Lung (tissue), 12 donors: Measurements from ENCODE around the gene GNG7. TPM values are rescaled to one million over a fixed set of nuclear protein-coding genes. Genes with fewer than 3 reads are reported as not detected.

Experiments
- ATAC-seq: fragments of 200-7000 bp; cut with Tn5 transposase; one replicate; pipeline ENCODE4 v1.9.1; 2020; ENCODE audit warnings: moderate number of reproducible peaks; ENCODE audit not compliant: insufficient read depth, low FRiP score
- DNase-seq, 3 donors: peaks; one replicate each; pipeline ENCODE4 v3.0.0-alpha.2; 2013 to 2017
- H3K27ac ChIP-seq, 2 donors: one replicate each; pipeline ENCODE4 v1.5.1; 2013; ENCODE audit warnings: mild to moderate bottlenecking in 2 of 2, moderate library complexity in 2 of 2, control low read depth in 1 of 2, inconsistent platforms in 1 of 2, low read depth in 1 of 2, low read length in 1 of 2
- H3K27me3 ChIP-seq, 3 donors: one replicate each; pipeline ENCODE4 v1.5.1; 2013; ENCODE audit warnings: low read length in 2 of 3; ENCODE audit not compliant: control insufficient read depth in 3 of 3, insufficient read depth in 3 of 3
- H3K36me3 ChIP-seq, 4 donors: one replicate each; pipeline ENCODE4 v1.5.1; 2013; ENCODE audit warnings: low read length in 4 of 4, mild to moderate bottlenecking in 1 of 4, moderate library complexity in 1 of 4; ENCODE audit not compliant: control insufficient read depth in 4 of 4, insufficient read depth in 4 of 4
- H3K4me1 ChIP-seq, 5 donors: one replicate each; pipeline ENCODE4 v1.5.1; 2013; ENCODE audit warnings: low read length in 5 of 5, mild to moderate bottlenecking in 2 of 5, moderate library complexity in 1 of 5; ENCODE audit not compliant: control insufficient read depth in 5 of 5, insufficient read depth in 5 of 5
- H3K4me3 ChIP-seq: one replicate; pipeline ENCODE4 v1.5.1; 2013; ENCODE audit warnings: mild to moderate bottlenecking, control low read depth, moderate library complexity
- H3K9ac ChIP-seq, 2 donors: one replicate each; pipeline ENCODE4 v1.5.1; 2013; ENCODE audit warnings: low read length in 2 of 2, control low read depth in 1 of 2; ENCODE audit not compliant: insufficient read depth in 1 of 2
- H3K9me3 ChIP-seq, 4 donors: one replicate each; pipeline ENCODE4 v1.5.1; 2013; ENCODE audit warnings: low read length in 3 of 4, mild to moderate bottlenecking in 1 of 4, moderate library complexity in 1 of 4; ENCODE audit not compliant: control insufficient read depth in 4 of 4, insufficient read depth in 3 of 4
- WGBS, 2 donors: extraction: QIAGEN DNeasy Blood & Tissue Kit; methylation state at CpG; one replicate each; pipeline ENCODE4 v1.1.7; 2013; 5-methylcytosine and 5-hydroxymethylcytosine counted together
- polyA plus RNA-seq, 2 donors: library from polyadenylated mRNA; stranded (reverse); fragments of 200-250 nt; gene quantifications; one replicate each; pipeline ENCODE4 v1.2.1, GENCODE V29; 2013
- total RNA-seq, 2 donors: library from RNA; depleted of rRNA in 1 of 2; stranded (reverse); fragments of >200 nt in 1 of 2; gene quantifications; one replicate each; pipeline ENCODE4 v1.2.1, GENCODE V29; 2014 to 2021
- TF ChIP-seq, protein P1 (sequence below): IDR thresholded peaks from 2 replicates; pipeline ENCODE4 v1.5.1; 2012; ENCODE audit warnings: mild to moderate bottlenecking; ENCODE audit errors: control extremely low read depth, extremely low read depth
- donor health status: control.
- donor health status: control.
- donor health status: Bipolar disorder and iron deficiency.
- donor health status: healthy.
- donor health status: DM: yes; HTN: yes; CAD: no.

Gene GNG7
- total and polyA plus RNA-seq, 4 donors: 1.6 to 4.5 (median 2.8) TPM

DNA sequence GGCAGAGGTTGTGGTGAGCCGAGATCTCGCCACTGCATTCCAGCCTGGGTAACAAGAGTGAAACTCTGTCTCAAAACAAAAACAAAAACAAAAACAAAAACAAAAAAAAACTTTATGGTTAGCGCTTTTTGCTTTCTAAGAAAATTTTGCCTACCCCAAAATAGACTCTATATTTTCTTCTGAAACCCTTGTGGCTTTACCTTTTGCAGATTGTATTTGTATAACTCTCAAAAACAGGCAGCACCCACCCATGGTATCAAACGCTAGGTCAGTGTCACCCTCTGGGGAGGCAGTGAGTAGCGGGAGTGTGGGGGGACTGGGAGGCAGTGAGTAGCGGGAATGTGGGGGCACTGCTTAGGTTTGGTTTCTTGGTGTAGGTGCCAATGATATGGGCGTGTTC lies 44.9 kb upstream of the GNG7 start:
- Histone ChIP-seq H3K9me3 (no peaks in the 10 kb centered on the region), H3K27ac (no peak overlapping the region), H3K4me1 (no peaks in the 10 kb centered on the region), H3K4me3 (no peak overlapping the region), H3K9ac (no peak overlapping the region), H3K36me3 (no peaks in the 10 kb centered on the region), H3K27me3 (peaks cover 0 to 3% (median 0%) of the 10 kb centered on the region in 3 donors)
- no peak for DNase-seq
- TF ChIP-seq, protein P1, sequence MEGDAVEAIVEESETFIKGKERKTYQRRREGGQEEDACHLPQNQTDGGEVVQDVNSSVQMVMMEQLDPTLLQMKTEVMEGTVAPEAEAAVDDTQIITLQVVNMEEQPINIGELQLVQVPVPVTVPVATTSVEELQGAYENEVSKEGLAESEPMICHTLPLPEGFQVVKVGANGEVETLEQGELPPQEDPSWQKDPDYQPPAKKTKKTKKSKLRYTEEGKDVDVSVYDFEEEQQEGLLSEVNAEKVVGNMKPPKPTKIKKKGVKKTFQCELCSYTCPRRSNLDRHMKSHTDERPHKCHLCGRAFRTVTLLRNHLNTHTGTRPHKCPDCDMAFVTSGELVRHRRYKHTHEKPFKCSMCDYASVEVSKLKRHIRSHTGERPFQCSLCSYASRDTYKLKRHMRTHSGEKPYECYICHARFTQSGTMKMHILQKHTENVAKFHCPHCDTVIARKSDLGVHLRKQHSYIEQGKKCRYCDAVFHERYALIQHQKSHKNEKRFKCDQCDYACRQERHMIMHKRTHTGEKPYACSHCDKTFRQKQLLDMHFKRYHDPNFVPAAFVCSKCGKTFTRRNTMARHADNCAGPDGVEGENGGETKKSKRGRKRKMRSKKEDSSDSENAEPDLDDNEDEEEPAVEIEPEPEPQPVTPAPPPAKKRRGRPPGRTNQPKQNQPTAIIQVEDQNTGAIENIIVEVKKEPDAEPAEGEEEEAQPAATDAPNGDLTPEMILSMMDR: no peak
- WGBS, 2 donors: 88 to 91% methylated on average over 7 of the region's 7 CpGs
- no peak for ATAC-seq

DNA sequence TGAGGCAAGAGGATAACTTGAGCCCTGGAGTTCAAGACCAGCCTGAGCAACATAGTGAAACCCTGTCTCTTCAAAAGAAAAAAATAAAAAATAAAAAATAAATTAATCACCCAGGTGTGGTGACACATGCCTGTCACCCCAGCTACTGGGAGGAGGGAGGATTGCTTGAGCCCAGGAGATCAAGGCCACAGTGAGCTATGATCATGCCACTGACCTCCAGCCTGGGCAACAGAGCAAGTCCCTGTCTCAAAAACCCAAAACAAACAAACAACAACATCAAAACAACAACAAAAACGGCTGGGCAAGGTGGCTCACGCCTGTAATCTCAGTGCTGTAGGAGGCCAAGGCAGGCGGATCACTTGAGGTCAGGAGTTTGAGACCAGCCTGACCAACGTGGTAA lies 41.6 kb upstream of the GNG7 start:
- TF ChIP-seq, protein P1: no peak
- Histone ChIP-seq H3K36me3 (no peaks in the 10 kb centered on the region), H3K4me1 (peaks cover 0 to 5% (median 1%) of the 10 kb centered on the region in 5 donors), H3K9me3 (no peaks in the 10 kb centered on the region), H3K9ac (no peak overlapping the region), H3K27me3 (no peaks in the 10 kb centered on the region), H3K4me3 (no peak overlapping the region), H3K27ac (no peak overlapping the region)
- DNase-seq (no peak), ATAC-seq (no peak)
- WGBS, 2 donors: 46 to 60% methylated on average over 4 of the region's 4 CpGs

DNA sequence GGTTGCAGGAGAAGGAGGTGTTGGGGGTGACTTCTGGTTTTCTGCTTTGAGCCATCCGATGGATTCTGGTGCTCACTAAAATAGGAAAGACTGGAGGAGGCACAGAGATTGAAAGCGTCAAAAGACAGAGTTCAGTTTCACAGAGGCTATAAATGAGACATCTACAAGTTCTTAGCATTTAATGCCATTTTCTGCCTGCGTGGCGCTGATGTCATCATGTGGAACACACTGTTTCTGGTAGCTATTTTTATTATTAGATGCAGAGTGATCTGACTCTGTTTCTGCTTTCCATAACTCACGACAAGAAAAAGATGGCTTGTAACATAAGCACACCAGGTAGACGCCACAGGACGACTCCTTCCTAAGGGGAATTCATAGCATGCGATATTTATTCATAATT lies 40.6 kb upstream of the GNG7 start:
- peaks cover 0 to 6% (median 3%) of the 10 kb centered on the region in 5 donors for H3K4me1 ChIP-seq
- H3K9me3 ChIP-seq: no peaks in the 10 kb centered on the region
- ATAC-seq: no peak
- H3K27ac ChIP-seq: no peak overlapping the region
- TF ChIP-seq, protein P1: no peak
- H3K27me3 ChIP-seq: no peaks in the 10 kb centered on the region
- no peak for DNase-seq
- H3K36me3 ChIP-seq: no peaks in the 10 kb centered on the region
- WGBS, 2 donors: 77 to 78% methylated on average over 8 of the region's 8 CpGs
- no peak overlapping the region for H3K9ac ChIP-seq
- no peak overlapping the region for H3K4me3 ChIP-seq

DNA sequence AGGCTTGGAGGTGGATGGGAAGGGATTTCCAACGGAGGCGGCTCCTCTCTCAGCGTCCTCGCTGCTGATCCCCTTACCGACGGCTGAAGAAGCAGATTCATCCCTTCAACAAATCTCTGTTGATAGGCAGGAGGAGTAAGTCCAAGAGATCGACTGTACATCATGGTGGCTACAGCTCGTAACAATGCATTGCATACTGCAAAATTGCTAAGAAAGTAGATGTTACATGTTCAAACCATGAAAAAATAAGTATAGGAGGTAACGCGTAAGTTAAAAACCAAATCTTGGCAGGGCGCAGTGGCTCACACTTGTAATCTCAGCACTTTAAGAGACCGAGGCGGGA lies 37.8 kb upstream of the GNG7 start:
- WGBS, 2 donors: 44 to 46% methylated on average over 13 of the region's 13 CpGs
- H3K9me3 ChIP-seq: peaks cover 0 to 4% (median 1%) of the 10 kb centered on the region in 4 donors
- H3K9ac ChIP-seq: no peak overlapping the region
- H3K4me1 ChIP-seq: peaks cover 0 to 6% (median 3%) of the 10 kb centered on the region in 5 donors
- H3K4me3 ChIP-seq: no peak overlapping the region
- DNase-seq (no peak), ATAC-seq (no peak)
- peaks cover 0 to 12% (median 8%) of the 10 kb centered on the region in 4 donors for H3K36me3 ChIP-seq
- no peaks in the 10 kb centered on the region for H3K27me3 ChIP-seq
- TF ChIP-seq, protein P1: no peak
- no peak overlapping the region for H3K27ac ChIP-seq
